Neural cell (in vitro differentiated cells): ENCODE results near the gene ATPAF2. TPM values are rescaled to one million over a fixed set of nuclear protein-coding genes. Genes with fewer than 3 reads are reported as not detected.

Experiments
- H2AFZ ChIP-seq: fragments of 200-600, 300-800 bp; sonication (generic), shearing (Covaris generic); 2 replicates; pipeline ENCODE4 v1.6.0; 2014; ENCODE audit warnings: low read depth, mild to moderate bottlenecking, antibody characterized with exemption, low read length, moderate library complexity
- H3F3A ChIP-seq: fragments of 200-600 bp; shearing (Covaris generic); 2 replicates; pipeline ENCODE4 v1.6.1; 2016; ENCODE audit warnings: mild to moderate bottlenecking, moderate library complexity, mixed read lengths, antibody characterized with exemption, low read length; ENCODE audit not compliant: insufficient read depth, poor library complexity, severe bottlenecking
- H3K27ac ChIP-seq: fragments of 200-600, 300-800 bp; sonication (generic), shearing (Covaris generic); 2 replicates; pipeline ENCODE4 v1.5.1; 2014; ENCODE audit warnings: mild to moderate bottlenecking, low read length, moderate library complexity
- H3K27me3 ChIP-seq: fragments of 300-800, 200-600 bp; sonication (generic), shearing (Covaris generic); 2 replicates; pipeline ENCODE4 v1.6.0; 2014; ENCODE audit warnings: mild to moderate bottlenecking, low read depth, low read length, moderate library complexity; ENCODE audit not compliant: insufficient read depth
- H3K36me3 ChIP-seq: fragments of 300-800, 200-600 bp; sonication (generic), shearing (Covaris generic); 2 replicates; pipeline ENCODE4 v1.5.1; 2014; ENCODE audit warnings: mild to moderate bottlenecking, antibody characterized with exemption, low read length, moderate library complexity; ENCODE audit not compliant: insufficient read depth
- H3K4me2 ChIP-seq: fragments of 300-800, 200-600 bp; sonication (generic), shearing (Covaris generic); 2 replicates; pipeline ENCODE4 v1.6.0; 2014; ENCODE audit warnings: mild to moderate bottlenecking, low read length
- H3K4me3 ChIP-seq: fragments of 300-800, 200-600 bp; sonication (generic), shearing (Covaris generic); 2 replicates; pipeline ENCODE4 v1.5.1; 2014; ENCODE audit warnings: mild to moderate bottlenecking, low read length, moderate library complexity
- H3K79me2 ChIP-seq: fragments of 200-600 bp; shearing (Covaris generic); replicated peaks from 2 replicates; pipeline ENCODE4 v1.6.0; 2014; ENCODE audit warnings: mild to moderate bottlenecking, low read length, moderate library complexity; ENCODE audit not compliant: insufficient read depth
- H3K9ac ChIP-seq: fragments of 300-800, 200-600 bp; sonication (generic), shearing (Covaris generic); 2 replicates; pipeline ENCODE4 v1.6.1; 2016; ENCODE audit warnings: mild to moderate bottlenecking, low read length, mixed read lengths
- H3K9me2 ChIP-seq: fragments of 200-600 bp; shearing (Covaris generic); 2 replicates; pipeline ENCODE4 v1.6.1; 2016; ENCODE audit warnings: mild to moderate bottlenecking, low read length, mixed read lengths; ENCODE audit not compliant: insufficient read depth
- H3K9me3 ChIP-seq: fragments of 200-600, 300-800 bp; sonication (generic), shearing (Covaris generic); 2 replicates; pipeline ENCODE4 v1.6.1; 2016; ENCODE audit warnings: mild to moderate bottlenecking, mixed run types, low read length, moderate library complexity, mixed read lengths
- H4K20me1 ChIP-seq: fragments of 200-600 bp; shearing (Covaris generic); 2 replicates; pipeline ENCODE4 v1.6.1; 2016; ENCODE audit warnings: mild to moderate bottlenecking, mixed run types; ENCODE audit not compliant: insufficient read depth
- EP300 ChIP-seq: fragments of 450-650 bp; conservative IDR thresholded peaks from 2 replicates; pipeline ENCODE4 v1.6.1; 2014; ENCODE audit warnings: antibody characterized with exemption, mild to moderate bottlenecking, moderate library complexity; ENCODE audit not compliant: poor library complexity, severe bottlenecking
- EZH2 ChIP-seq: fragments of 200-600, 300-800 bp; shearing (Covaris generic), sonication (generic); IDR thresholded peaks from 2 replicates; pipeline ENCODE4 v1.6.1; 2014; ENCODE audit warnings: antibody characterized with exemption, low read length, borderline replicate concordance, mild to moderate bottlenecking; ENCODE audit not compliant: insufficient read depth, poor library complexity, severe bottlenecking
- MXI1 ChIP-seq: fragments of 450-650 bp; conservative IDR thresholded peaks from 2 replicates; pipeline ENCODE4 v1.6.1; 2014; ENCODE audit warnings: antibody characterized with exemption, mild to moderate bottlenecking; ENCODE audit not compliant: poor library complexity, severe bottlenecking
- POLR2AphosphoS5 ChIP-seq: IDR thresholded peaks from 2 replicates; pipeline ENCODE4 v1.6.1; 2012
- RAD21 ChIP-seq: fragments of 450-650 bp; conservative IDR thresholded peaks from 2 replicates; pipeline ENCODE4 v1.6.1; 2014; ENCODE audit warnings: antibody characterized with exemption, mild to moderate bottlenecking, moderate library complexity
- SMC3 ChIP-seq: fragments of 450-650 bp; conservative IDR thresholded peaks from 2 replicates; pipeline ENCODE4 v1.6.1; 2014; ENCODE audit warnings: antibody characterized with exemption, mild to moderate bottlenecking, moderate library complexity; ENCODE audit not compliant: poor library complexity
- TAF1 ChIP-seq: IDR thresholded peaks from 2 replicates; pipeline ENCODE4 v1.6.1; 2012; ENCODE audit warnings: low read depth
- polyA plus RNA-seq: library from polyadenylated mRNA; depleted of rRNA; stranded (reverse); fragments of >200 nt; gene quantifications from 2 replicates; pipeline ENCODE4 v1.2.3, GENCODE V29; 2014
- TF ChIP-seq, protein P1 (sequence below): fragments of 450-650 bp; IDR thresholded peaks from 2 replicates; pipeline ENCODE4 v1.5.1; 2014; ENCODE audit warnings: antibody characterized with exemption, mild to moderate bottlenecking, moderate library complexity; ENCODE audit not compliant: poor library complexity, severe bottlenecking
- TF ChIP-seq, protein P2 (sequence below): IDR thresholded peaks from 2 replicates; pipeline ENCODE4 v1.6.1; 2012; ENCODE audit warnings: borderline replicate concordance

Gene ATPAF2
- polyA plus RNA-seq, 1 donor from 2014 or later = 33.3 TPM

DNA sequence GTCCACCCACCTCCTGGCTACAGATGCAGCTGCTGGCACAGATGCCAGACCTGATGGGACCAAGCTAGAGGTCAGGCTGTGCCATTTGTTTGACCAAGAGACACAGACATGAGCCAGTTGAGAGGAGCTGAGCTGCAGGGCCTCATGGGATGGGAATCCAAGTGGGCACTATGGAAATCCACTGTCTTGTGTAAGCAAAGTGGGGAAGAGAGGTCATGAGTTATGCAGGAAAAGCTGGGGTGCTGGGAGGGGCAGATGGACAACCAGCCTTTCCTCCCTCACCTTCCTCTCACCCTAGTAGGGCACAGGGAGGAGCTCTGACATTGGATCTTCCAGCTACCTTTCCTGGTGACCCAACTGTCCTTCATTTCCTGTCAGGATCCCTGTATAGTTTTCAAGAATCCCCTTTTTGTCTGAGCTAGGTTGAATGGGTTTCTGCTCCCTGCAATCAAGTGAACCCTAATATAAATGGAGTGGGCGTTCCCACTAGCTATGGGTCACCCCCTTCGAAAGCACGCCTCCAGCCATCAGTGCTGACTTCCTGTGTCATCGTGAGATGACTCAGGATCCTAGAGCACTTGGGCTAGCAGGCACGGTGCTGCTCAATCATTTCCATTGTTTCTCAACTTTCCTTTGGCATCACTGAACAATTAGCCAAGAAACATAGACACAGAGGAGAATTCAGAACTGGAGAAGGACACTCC is 13.6 kb downstream of the ATPAF2 start:
- H2AFZ ChIP-seq = no peak overlapping the region
- peaks cover 10% of the 10 kb centered on the region for H3K36me3 ChIP-seq
- H3K9ac ChIP-seq = no peak overlapping the region
- no peaks in the 10 kb centered on the region for H3K9me3 ChIP-seq
- no peak overlapping the region for H3K27ac ChIP-seq
- H3K79me2 ChIP-seq = no peaks in the 10 kb centered on the region
- H4K20me1 ChIP-seq = no peaks in the 10 kb centered on the region
- H3K27me3 ChIP-seq = no peaks in the 10 kb centered on the region
- no peaks in the 10 kb centered on the region for H3K9me2 ChIP-seq
- no peak overlapping the region for H3K4me2 ChIP-seq
- no peak overlapping the region for H3K4me3 ChIP-seq
- TF ChIP-seq EP300 = no peak
- no peak for TF ChIP-seq POLR2AphosphoS5
- no peak for TF ChIP-seq SMC3
- TF ChIP-seq RAD21 = no peak
- no peak for TF ChIP-seq EZH2
- no peak for TF ChIP-seq TAF1
- no peak for TF ChIP-seq MXI1
- TF ChIP-seq, protein P1, sequence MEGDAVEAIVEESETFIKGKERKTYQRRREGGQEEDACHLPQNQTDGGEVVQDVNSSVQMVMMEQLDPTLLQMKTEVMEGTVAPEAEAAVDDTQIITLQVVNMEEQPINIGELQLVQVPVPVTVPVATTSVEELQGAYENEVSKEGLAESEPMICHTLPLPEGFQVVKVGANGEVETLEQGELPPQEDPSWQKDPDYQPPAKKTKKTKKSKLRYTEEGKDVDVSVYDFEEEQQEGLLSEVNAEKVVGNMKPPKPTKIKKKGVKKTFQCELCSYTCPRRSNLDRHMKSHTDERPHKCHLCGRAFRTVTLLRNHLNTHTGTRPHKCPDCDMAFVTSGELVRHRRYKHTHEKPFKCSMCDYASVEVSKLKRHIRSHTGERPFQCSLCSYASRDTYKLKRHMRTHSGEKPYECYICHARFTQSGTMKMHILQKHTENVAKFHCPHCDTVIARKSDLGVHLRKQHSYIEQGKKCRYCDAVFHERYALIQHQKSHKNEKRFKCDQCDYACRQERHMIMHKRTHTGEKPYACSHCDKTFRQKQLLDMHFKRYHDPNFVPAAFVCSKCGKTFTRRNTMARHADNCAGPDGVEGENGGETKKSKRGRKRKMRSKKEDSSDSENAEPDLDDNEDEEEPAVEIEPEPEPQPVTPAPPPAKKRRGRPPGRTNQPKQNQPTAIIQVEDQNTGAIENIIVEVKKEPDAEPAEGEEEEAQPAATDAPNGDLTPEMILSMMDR = no peak
- H3F3A ChIP-seq = no peaks in the 10 kb centered on the region

GRCh38 chr17:18021372-18021771 is 17.6 kb downstream of the ATPAF2 start:
- Histone ChIP-seq H3K9me2 (no peaks in the 10 kb centered on the region), H3K9me3 (no peaks in the 10 kb centered on the region), H3F3A (no peaks in the 10 kb centered on the region), H3K27ac (no peak overlapping the region), H3K4me2 (no peak overlapping the region), H3K36me3 (peaks cover 8% of the 10 kb centered on the region), H4K20me1 (no peaks in the 10 kb centered on the region), H3K79me2 (no peaks in the 10 kb centered on the region), H3K4me3 (no peak overlapping the region), H3K9ac (no peak overlapping the region), H3K27me3 (no peaks in the 10 kb centered on the region), H2AFZ (no peak overlapping the region)
- TF ChIP-seq POLR2AphosphoS5 (no peak), EZH2 (no peak), MXI1 (no peak), EP300 (no peak), RAD21 (no peak)
- TF ChIP-seq, protein P1 = no peak
- TF ChIP-seq, protein P2, sequence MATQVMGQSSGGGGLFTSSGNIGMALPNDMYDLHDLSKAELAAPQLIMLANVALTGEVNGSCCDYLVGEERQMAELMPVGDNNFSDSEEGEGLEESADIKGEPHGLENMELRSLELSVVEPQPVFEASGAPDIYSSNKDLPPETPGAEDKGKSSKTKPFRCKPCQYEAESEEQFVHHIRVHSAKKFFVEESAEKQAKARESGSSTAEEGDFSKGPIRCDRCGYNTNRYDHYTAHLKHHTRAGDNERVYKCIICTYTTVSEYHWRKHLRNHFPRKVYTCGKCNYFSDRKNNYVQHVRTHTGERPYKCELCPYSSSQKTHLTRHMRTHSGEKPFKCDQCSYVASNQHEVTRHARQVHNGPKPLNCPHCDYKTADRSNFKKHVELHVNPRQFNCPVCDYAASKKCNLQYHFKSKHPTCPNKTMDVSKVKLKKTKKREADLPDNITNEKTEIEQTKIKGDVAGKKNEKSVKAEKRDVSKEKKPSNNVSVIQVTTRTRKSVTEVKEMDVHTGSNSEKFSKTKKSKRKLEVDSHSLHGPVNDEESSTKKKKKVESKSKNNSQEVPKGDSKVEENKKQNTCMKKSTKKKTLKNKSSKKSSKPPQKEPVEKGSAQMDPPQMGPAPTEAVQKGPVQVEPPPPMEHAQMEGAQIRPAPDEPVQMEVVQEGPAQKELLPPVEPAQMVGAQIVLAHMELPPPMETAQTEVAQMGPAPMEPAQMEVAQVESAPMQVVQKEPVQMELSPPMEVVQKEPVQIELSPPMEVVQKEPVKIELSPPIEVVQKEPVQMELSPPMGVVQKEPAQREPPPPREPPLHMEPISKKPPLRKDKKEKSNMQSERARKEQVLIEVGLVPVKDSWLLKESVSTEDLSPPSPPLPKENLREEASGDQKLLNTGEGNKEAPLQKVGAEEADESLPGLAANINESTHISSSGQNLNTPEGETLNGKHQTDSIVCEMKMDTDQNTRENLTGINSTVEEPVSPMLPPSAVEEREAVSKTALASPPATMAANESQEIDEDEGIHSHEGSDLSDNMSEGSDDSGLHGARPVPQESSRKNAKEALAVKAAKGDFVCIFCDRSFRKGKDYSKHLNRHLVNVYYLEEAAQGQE = no peak
